ENCODE results near the gene WFIKKN1. TPM values are rescaled to one million over a fixed set of nuclear protein-coding genes. Genes with fewer than 3 reads are reported as not detected.
"Not testable (repeated sequence)": the region's sequence is repeated elsewhere in the genome, so short reads cannot be mapped to it uniquely, and the experiment has no call there.

The WFIKKN1 gene
- total RNA-seq, 2 donors from 2014 or later, result 0.80 to 1.1 TPM

DNA sequence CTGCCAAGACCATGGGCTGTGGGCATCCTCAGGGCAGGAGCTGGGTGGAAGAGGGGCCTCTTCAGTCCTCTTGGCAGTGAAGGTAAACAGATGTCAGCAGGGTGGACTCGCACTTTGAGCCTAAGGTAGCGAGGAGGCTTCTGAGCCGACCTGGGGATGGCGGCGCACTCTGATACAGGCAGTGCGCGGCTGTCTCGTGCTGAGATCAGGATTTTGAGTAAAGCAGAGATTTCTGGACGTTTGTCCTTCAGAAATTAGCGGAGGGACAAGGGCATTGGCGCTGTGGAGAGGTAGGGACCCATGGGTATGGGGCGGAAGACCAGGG is 34.1 kb upstream of the WFIKKN1 start:
- Histone ChIP-seq H3K27me3 (no peaks in the 10 kb centered on the region), H3K27ac (no peak overlapping the region), H3K4me3 (no peak overlapping the region), H3K9me3 (no peaks in the 10 kb centered on the region), H3K9ac (ENCODE audit: low read depth in 2 of 2, low read length in 2 of 2) (no peak overlapping the region), H3K36me3 (no peaks in the 10 kb centered on the region), H3K4me1 (peaks cover 21% of the 10 kb centered on the region)
- intact Hi-C loops (cut with DNase I), result no loop called here
- DNase-seq, result no peak
- TF ChIP-seq CTCF (IDR thresholded peaks at IDR 0.05), result no peak

DNA sequence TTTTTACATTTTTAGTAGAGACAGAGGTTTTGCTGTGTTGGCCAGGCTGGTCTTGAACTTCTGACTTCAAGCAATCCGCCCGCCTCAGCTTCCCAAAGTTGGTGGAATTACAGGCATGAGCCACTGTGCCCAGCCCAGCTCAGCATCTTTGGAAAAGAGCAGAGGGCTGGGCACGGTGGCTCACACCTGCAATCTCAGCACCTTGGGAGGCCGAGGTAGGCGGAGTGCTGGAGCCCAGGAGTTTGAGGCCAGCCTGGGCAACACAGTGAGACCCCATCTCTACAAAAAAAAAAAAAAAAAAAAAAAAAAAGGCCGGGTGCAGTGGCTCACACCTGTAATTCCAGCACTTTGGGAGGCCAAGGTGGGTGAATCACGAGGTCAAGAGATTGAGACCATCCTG is 33.1 kb upstream of the WFIKKN1 start:
- H3K36me3 ChIP-seq; DNase-seq; intact Hi-C loops (cut with DNase I); H3K27ac ChIP-seq; H3K9ac ChIP-seq (ENCODE audit: low read depth in 2 of 2, low read length in 2 of 2); H3K27me3 ChIP-seq; H3K4me3 ChIP-seq; H3K9me3 ChIP-seq: not testable (repeated sequence)
- H3K4me1 ChIP-seq, result peaks cover 11% of the 10 kb centered on the region

GRCh38 chr16:598823-599739 is 31.7 kb upstream of the WFIKKN1 start:
- H3K27me3 ChIP-seq, result no peaks in the 10 kb centered on the region
- no peak overlapping the region for H3K9ac ChIP-seq (ENCODE audit: low read depth in 2 of 2, low read length in 2 of 2)
- DNase-seq, result no peak
- no peaks in the 10 kb centered on the region for H3K36me3 ChIP-seq
- TF ChIP-seq CTCF (IDR thresholded peaks at IDR 0.05), result no peak
- no peaks in the 10 kb centered on the region for H3K9me3 ChIP-seq
- intact Hi-C loops (cut with DNase I), result no loop called here
- H3K27ac ChIP-seq, result no peak overlapping the region
- peaks cover 5% of the 10 kb centered on the region for H3K4me1 ChIP-seq
- H3K4me3 ChIP-seq, result no peak overlapping the region

DNA sequence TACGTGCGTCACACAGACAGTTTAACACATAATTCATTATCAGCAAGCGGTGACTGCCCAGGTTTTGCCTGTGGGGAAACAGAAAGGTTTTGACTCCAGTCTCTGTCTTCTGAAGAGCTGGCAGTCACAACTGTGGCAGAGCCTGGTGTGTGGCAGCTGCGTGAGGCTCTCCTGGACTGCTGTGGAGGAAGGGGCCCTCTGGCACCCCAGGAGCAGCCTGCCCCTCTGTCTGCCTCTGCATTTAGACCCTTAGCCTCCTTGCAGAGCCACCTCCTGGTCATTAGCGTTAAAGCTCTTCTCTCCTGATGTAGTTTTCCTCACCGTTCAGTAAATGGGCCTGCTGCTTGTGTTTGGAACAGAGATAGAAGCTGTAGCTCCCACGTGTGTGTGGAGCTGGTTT is 30.0 kb upstream of the WFIKKN1 start:
- Histone ChIP-seq H3K27me3 (no peaks in the 10 kb centered on the region), H3K9me3 (no peaks in the 10 kb centered on the region), H3K27ac (no peak overlapping the region), H3K36me3 (no peaks in the 10 kb centered on the region), H3K4me3 (no peak overlapping the region), H3K4me1 (no peaks in the 10 kb centered on the region), H3K9ac (ENCODE audit: low read depth in 2 of 2, low read length in 2 of 2) (no peak overlapping the region)
- intact Hi-C loops (cut with DNase I), result no loop called here
- no peak for TF ChIP-seq CTCF (IDR thresholded peaks at IDR 0.05)
- no peak for DNase-seq

DNA sequence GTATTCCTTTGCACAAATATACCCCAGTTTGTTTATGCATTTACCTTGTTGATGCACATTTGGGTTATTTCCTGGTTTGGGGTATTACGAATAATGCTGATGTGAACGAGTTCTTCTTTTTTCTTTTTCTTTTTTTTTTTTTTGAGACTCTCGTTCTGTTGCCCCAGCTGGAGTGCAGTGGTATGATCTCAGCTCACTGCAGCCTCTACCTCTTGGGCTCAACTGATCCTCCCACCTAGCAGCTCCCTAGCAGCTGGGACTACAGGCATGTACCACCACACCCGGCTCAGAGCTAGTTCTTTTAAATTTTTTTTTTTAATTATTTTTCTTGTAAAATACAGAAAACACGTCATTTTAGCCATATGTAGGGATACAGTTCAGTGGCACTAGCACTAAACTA is 26.9 kb upstream of the WFIKKN1 start:
- H3K27me3 ChIP-seq, result no peaks in the 10 kb centered on the region
- H3K9ac ChIP-seq (ENCODE audit: low read depth in 2 of 2, low read length in 2 of 2), result no peak overlapping the region
- H3K27ac ChIP-seq, result no peak overlapping the region
- H3K36me3 ChIP-seq, result no peaks in the 10 kb centered on the region
- no peak overlapping the region for H3K4me3 ChIP-seq
- no peaks in the 10 kb centered on the region for H3K4me1 ChIP-seq
- DNase-seq, result no peak
- intact Hi-C loops (cut with DNase I), result no loop called here
- no peaks in the 10 kb centered on the region for H3K9me3 ChIP-seq
- no peak for TF ChIP-seq CTCF (IDR thresholded peaks at IDR 0.05)

GRCh38 chr16:606656-607307 is 24.0 kb upstream of the WFIKKN1 start:
- H3K27me3 ChIP-seq, result no peaks in the 10 kb centered on the region
- DNase-seq, result no peak
- no peak overlapping the region for H3K4me3 ChIP-seq
- no peaks in the 10 kb centered on the region for H3K36me3 ChIP-seq
- no peaks in the 10 kb centered on the region for H3K9me3 ChIP-seq
- TF ChIP-seq CTCF (IDR thresholded peaks at IDR 0.05), result no peak
- H3K9ac ChIP-seq (ENCODE audit: low read depth in 2 of 2, low read length in 2 of 2), result no peak overlapping the region
- no peaks in the 10 kb centered on the region for H3K4me1 ChIP-seq
- no peak overlapping the region for H3K27ac ChIP-seq
- intact Hi-C loops (cut with DNase I), result no loop called here

Measured in colonic mucosa (tissue), 4 donors.